ENCODE data around the gene TRIM31. TPM values are rescaled to one million over a fixed set of nuclear protein-coding genes. Genes with fewer than 3 reads are reported as not detected.

TRIM31 gene
- total and polyA plus RNA-seq, 2 donors (not counting 3 experiments of a cell fraction or from before 2014, with no cell fraction given) = not detected

DNA sequence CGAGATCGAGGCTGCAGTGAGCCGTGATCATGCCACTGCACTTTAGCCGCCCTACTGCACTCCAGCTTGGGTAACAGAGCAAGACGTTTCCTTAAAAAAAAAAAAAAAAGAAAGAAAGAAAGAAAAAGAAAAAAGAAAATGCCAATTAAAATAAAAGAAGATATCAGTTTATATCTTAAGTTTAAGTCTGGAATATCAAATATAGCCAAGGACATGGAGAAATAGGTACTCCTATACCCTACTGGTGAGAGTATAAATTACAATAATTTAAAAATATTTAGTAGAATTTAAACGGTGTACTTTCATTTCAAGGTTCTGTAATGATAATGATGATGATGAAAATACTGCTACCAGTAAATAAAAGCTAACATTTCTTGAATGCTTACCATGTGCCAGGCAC, 3.8 kb upstream of the TRIM31 start:
- FAIRE-seq (no peak), DNase-seq (ENCODE audit: low read depth, low spot score) (no peak)
- POLR2A ChIA-PET = no interaction called here
- Histone ChIP-seq H3K4me2 (ENCODE audit: insufficient read depth, low read length) (no peak overlapping the region), H4K20me1 (replicated peaks; ENCODE audit: control insufficient read depth, extremely low read depth, insufficient read depth, low read length) (no peaks in the 10 kb centered on the region), H3K27me3 (ENCODE audit: control insufficient read depth in 2 of 2, insufficient read depth in 2 of 2, low read length in 2 of 2) (peaks cover 23 to 35% of the 10 kb centered on the region in 2 experiments), H3K9me1 (replicated peaks; ENCODE audit: control insufficient read depth, extremely low read depth, insufficient read depth, low read length) (no peaks in the 10 kb centered on the region), H3K79me2 (ENCODE audit: control insufficient read depth, insufficient read depth, low read length) (no peaks in the 10 kb centered on the region), H3K9ac (replicated peaks; ENCODE audit: extremely low read depth, insufficient read depth, low read length) (no peak overlapping the region), H2AFZ (ENCODE audit: low read depth, low read length) (no peak overlapping the region), H3K4me3 (replicated peaks in 1 of 3; ENCODE audit: insufficient read depth in 1 of 3, low read depth in 1 of 3, low read length in 3 of 3) (no peak overlapping the region), H3K9me3 (replicated peaks; ENCODE audit: control insufficient read depth, insufficient read depth, low read length) (no peaks in the 10 kb centered on the region), H3K27ac (ENCODE audit: insufficient read depth, low read depth, low read length) (no peak overlapping the region), H3K36me3 (ENCODE audit: control insufficient read depth in 2 of 2, extremely low read depth in 1 of 2, insufficient read depth in 2 of 2, low read length in 2 of 2) (no peaks in the 10 kb centered on the region), H3K4me1 (ENCODE audit: control insufficient read depth, extremely low read depth, insufficient read depth, low read length) (no peaks in the 10 kb centered on the region)
- intact Hi-C loops (cut with micrococcal nuclease) = no loop called here
- TF ChIP-seq, protein P1, sequence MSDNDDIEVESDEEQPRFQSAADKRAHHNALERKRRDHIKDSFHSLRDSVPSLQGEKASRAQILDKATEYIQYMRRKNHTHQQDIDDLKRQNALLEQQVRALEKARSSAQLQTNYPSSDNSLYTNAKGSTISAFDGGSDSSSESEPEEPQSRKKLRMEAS (IDR thresholded peaks at IDR 0.05; ENCODE audit: insufficient read depth, insufficient read length) = no peak
- TF ChIP-seq POLR2A (IDR thresholded peaks at IDR 0.05; ENCODE audit: low read depth, low read length) (no peak), MYC (IDR thresholded peaks at IDR 0.05; ENCODE audit: low read depth, low read length) (no peak), JUN (IDR thresholded peaks at IDR 0.05; ENCODE audit: borderline replicate concordance, insufficient read depth, insufficient read length, low read depth) (no peak), GATA2 (IDR thresholded peaks at IDR 0.05; ENCODE audit: insufficient read depth, insufficient read length, low read depth, low read length) (no peak), FOS (IDR thresholded peaks at IDR 0.05; ENCODE audit: borderline replicate concordance, insufficient read depth, low read length) (no peak), POLR2AphosphoS5 (IDR thresholded peaks at IDR 0.05; ENCODE audit: insufficient read depth, low read depth, low read length) (no peak), EZH2 (IDR thresholded peaks at IDR 0.05; ENCODE audit: borderline replicate concordance, low read depth, low read length, severe bottlenecking) (no peak)
- TF ChIP-seq, protein P2, sequence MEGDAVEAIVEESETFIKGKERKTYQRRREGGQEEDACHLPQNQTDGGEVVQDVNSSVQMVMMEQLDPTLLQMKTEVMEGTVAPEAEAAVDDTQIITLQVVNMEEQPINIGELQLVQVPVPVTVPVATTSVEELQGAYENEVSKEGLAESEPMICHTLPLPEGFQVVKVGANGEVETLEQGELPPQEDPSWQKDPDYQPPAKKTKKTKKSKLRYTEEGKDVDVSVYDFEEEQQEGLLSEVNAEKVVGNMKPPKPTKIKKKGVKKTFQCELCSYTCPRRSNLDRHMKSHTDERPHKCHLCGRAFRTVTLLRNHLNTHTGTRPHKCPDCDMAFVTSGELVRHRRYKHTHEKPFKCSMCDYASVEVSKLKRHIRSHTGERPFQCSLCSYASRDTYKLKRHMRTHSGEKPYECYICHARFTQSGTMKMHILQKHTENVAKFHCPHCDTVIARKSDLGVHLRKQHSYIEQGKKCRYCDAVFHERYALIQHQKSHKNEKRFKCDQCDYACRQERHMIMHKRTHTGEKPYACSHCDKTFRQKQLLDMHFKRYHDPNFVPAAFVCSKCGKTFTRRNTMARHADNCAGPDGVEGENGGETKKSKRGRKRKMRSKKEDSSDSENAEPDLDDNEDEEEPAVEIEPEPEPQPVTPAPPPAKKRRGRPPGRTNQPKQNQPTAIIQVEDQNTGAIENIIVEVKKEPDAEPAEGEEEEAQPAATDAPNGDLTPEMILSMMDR (IDR thresholded peaks at IDR 0.05; ENCODE audit: extremely low read depth in 1 of 2, insufficient read depth in 1 of 2, low read depth in 1 of 2, low read length in 2 of 2) = no peak
- CTCF ChIA-PET = interaction anchor here (0.7 to 2.1 kb wide), 2 partner anchors 14 to 15 kb away, joined by 3 to 7 read pairs; no protein-coding TSS in a partner anchor
- no TSS peak for BruUV-seq (replicated peaks)
- dilution Hi-C loops (cut with MboI; ENCODE audit: extremely low pct_ligation_motif_present, low sequenced_read_pairs) = no loop called here

Measured in endothelial cell of umbilical vein (primary cell).